ENCODE results near the gene SEC24C. TPM values are rescaled to one million over a fixed set of nuclear protein-coding genes. Genes with fewer than 3 reads are reported as not detected.

Gene SEC24C
- total and polyA plus RNA-seq, 2 of the 4 experiments (the other 2 are of a cell fraction): 74.2 to 88.9 TPM

DNA sequence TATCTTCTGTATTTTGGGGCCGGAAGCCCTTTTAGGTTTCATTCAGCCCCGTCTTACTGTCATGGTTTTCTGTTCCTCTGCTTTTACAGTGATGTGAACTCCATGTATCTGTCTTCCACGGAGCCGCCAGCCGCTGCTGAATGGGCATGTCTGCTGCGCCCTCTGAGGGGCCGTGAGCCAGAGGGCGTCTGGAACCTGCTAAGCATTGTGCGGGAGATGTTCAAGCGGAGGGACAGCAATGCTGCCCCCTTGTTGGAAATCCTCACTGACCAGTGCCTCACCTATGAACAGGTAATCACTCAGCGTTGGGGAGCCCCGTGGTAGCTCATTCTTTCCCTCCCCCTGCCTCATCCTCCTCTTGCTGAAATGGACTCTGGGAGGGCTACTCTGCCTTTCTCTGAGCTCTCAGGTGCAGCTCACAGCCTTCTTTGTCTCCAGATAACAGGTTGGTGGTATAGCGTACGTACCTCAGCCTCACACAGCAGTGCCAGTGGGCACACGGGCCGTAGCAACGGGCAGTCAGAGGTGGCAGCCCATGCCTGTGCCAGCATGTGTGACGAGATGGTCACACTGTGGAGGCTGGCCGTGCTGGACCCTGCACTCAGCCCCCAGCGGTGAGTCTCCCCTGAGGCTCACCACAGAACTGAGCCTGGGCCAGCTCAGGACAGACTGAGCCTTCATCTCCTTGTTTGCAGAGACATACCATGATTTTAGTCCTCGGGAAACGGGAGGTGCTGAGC is 46.9 kb downstream of the SEC24C start:
- Histone ChIP-seq H4K20me1 (ENCODE audit: insufficient read depth, low read length) (peaks cover 34% of the 10 kb centered on the region), H3K79me1 (ENCODE audit: low read depth in 1 of 2, low read length in 2 of 2) (peaks cover 18 to 52% of the 10 kb centered on the region in 2 experiments), H4K5ac (ENCODE audit: low read depth, low read length) (no peak overlapping the region), H2AFZ (replicated peaks; ENCODE audit: low read length, poor library complexity) (no peak overlapping the region), H3K14ac (replicated peaks; ENCODE audit: low read depth, low read length) (no peak overlapping the region), H3K4ac (ENCODE audit: low read depth, low read length) (no peak overlapping the region), H3K18ac (ENCODE audit: low read depth, low read length) (no peak overlapping the region), H2AK5ac (ENCODE audit: low read depth, low read length) (no peak overlapping the region), H2BK20ac (ENCODE audit: low read depth, low read length) (no peak overlapping the region), H4K8ac (ENCODE audit: low read depth in 2 of 2, low read length in 2 of 2) (no peak overlapping the region), H2BK120ac (ENCODE audit: low read depth, low read length) (no peak overlapping the region), H3K27me3 (ENCODE audit: control insufficient read depth, insufficient read depth, low read length) (no peaks in the 10 kb centered on the region), H2BK5ac (ENCODE audit: low read depth, low read length, poor library complexity, severe bottlenecking) (no peak overlapping the region), H2BK15ac (ENCODE audit: low read depth, low read length) (no peak overlapping the region), H3K4me3 (ENCODE audit: insufficient read depth, low read depth, low read length) (no peak overlapping the region), H3K27ac (ENCODE audit: insufficient read depth, low read length) (no peak overlapping the region), H2AK9ac (replicated peaks; ENCODE audit: low read depth, low read length, poor library complexity) (no peak overlapping the region), H4K91ac (ENCODE audit: insufficient read depth, low read depth, low read length) (no peak overlapping the region), H3K4me2 (ENCODE audit: low read depth, low read length) (no peak overlapping the region), H3K4me1 (ENCODE audit: control insufficient read depth, insufficient read depth, low read length) (peaks cover 3% of the 10 kb centered on the region; the same call in 1 of the 2 replicates), H3K56ac (ENCODE audit: extremely low read depth, insufficient read depth, low read length) (no peak overlapping the region), H3K23ac (ENCODE audit: low read depth, low read length) (no peak overlapping the region), H3K36me3 (ENCODE audit: control insufficient read depth, insufficient read depth, low read length) (peaks cover 67% of the 10 kb centered on the region), H3K9me3 (ENCODE audit: control insufficient read depth, insufficient read depth, low read length) (no peaks in the 10 kb centered on the region), H3K9me1 (ENCODE audit: insufficient read depth, low read length) (peaks cover 13% of the 10 kb centered on the region; the same call in 1 of the 2 replicates), H3K9ac (ENCODE audit: low read depth, low read length) (no peak overlapping the region)
- in situ Hi-C loops (cut with MboI; ENCODE audit: low sequenced_read_pairs) (no loop called here), intact Hi-C loops (cut with micrococcal nuclease) (no loop called here), dilution Hi-C loops (cut with HindIII; ENCODE audit: low sequenced_read_pairs, unreplicated experiment) (no loop called here)
- no peak for DNase-seq
- WGBS, 2 experiments (ENCODE audit: extremely low coverage in 2 of 2, insufficient read length in 1 of 2): 94% methylated on average over 17 of the region's 22 CpGs; no CpG with 5 or more reads in 1 of the 2 experiments
- TF ChIP-seq MAZ (IDR thresholded peaks at IDR 0.05; ENCODE audit: borderline replicate concordance, low read depth, low read length): no peak
- TF ChIP-seq NFE2L2 (IDR thresholded peaks at IDR 0.05; ENCODE audit: low read depth, low read length): no peak
- no peak for TF ChIP-seq CHD1 (IDR thresholded peaks at IDR 0.05; ENCODE audit: low read depth, low read length)
- no peak for TF ChIP-seq MAFK (IDR thresholded peaks at IDR 0.05; ENCODE audit: low read depth, low read length)
- TF ChIP-seq RAD21 (IDR thresholded peaks at IDR 0.05; ENCODE audit: low read length): no peak
- TF ChIP-seq MXI1 (IDR thresholded peaks at IDR 0.05; ENCODE audit: borderline replicate concordance, low read depth, low read length): no peak
- TF ChIP-seq CEBPB (IDR thresholded peaks at IDR 0.05; ENCODE audit: low read depth, low read length): no peak
- TF ChIP-seq RCOR1 (IDR thresholded peaks at IDR 0.05; ENCODE audit: insufficient replicate concordance, low read length): no peak
- TF ChIP-seq, protein P1, sequence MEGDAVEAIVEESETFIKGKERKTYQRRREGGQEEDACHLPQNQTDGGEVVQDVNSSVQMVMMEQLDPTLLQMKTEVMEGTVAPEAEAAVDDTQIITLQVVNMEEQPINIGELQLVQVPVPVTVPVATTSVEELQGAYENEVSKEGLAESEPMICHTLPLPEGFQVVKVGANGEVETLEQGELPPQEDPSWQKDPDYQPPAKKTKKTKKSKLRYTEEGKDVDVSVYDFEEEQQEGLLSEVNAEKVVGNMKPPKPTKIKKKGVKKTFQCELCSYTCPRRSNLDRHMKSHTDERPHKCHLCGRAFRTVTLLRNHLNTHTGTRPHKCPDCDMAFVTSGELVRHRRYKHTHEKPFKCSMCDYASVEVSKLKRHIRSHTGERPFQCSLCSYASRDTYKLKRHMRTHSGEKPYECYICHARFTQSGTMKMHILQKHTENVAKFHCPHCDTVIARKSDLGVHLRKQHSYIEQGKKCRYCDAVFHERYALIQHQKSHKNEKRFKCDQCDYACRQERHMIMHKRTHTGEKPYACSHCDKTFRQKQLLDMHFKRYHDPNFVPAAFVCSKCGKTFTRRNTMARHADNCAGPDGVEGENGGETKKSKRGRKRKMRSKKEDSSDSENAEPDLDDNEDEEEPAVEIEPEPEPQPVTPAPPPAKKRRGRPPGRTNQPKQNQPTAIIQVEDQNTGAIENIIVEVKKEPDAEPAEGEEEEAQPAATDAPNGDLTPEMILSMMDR (conservative IDR thresholded peaks at IDR 0.05; ENCODE audit: low read depth, low read length): no peak
- TF ChIP-seq RFX5 (IDR thresholded peaks at IDR 0.05; ENCODE audit: low read depth, low read length): no peak
- no peak for TF ChIP-seq BHLHE40 (IDR thresholded peaks at IDR 0.05; ENCODE audit: low read depth, low read length)
- TF ChIP-seq, protein P2, sequence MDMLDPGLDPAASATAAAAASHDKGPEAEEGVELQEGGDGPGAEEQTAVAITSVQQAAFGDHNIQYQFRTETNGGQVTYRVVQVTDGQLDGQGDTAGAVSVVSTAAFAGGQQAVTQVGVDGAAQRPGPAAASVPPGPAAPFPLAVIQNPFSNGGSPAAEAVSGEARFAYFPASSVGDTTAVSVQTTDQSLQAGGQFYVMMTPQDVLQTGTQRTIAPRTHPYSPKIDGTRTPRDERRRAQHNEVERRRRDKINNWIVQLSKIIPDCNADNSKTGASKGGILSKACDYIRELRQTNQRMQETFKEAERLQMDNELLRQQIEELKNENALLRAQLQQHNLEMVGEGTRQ (IDR thresholded peaks at IDR 0.05; ENCODE audit: low read depth, low read length): no peak
- TF ChIP-seq SMC3 (IDR thresholded peaks at IDR 0.05; ENCODE audit: low read depth, low read length): no peak
- no peak for TF ChIP-seq POLR2A (IDR thresholded peaks at IDR 0.05; ENCODE audit: low read depth, low read length)
- TF ChIP-seq, protein P3, sequence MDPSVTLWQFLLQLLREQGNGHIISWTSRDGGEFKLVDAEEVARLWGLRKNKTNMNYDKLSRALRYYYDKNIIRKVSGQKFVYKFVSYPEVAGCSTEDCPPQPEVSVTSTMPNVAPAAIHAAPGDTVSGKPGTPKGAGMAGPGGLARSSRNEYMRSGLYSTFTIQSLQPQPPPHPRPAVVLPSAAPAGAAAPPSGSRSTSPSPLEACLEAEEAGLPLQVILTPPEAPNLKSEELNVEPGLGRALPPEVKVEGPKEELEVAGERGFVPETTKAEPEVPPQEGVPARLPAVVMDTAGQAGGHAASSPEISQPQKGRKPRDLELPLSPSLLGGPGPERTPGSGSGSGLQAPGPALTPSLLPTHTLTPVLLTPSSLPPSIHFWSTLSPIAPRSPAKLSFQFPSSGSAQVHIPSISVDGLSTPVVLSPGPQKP (IDR thresholded peaks at IDR 0.05; ENCODE audit: borderline replicate concordance, low read depth, low read length): no peak
- no peak for TF ChIP-seq FOS (IDR thresholded peaks at IDR 0.05; ENCODE audit: low read depth, low read length)
- POLR2A ChIA-PET (ENCODE audit: unreplicated experiment): no interaction called here
- CTCF ChIA-PET: no interaction called here
- no peak for ATAC-seq (ENCODE audit: low read depth)
- BruUV-seq (replicated peaks): no TSS peak

Data from IMR-90 (cell line).